GM06990 (cell line): ENCODE data around the gene ACSL1.

ENCODE experiments used
- DNase-seq: peaks from one replicate; pipeline ENCODE4 v3.0.0-alpha.2; 2011; ENCODE audit not compliant: insufficient read length; ENCODE audit errors: extremely low read depth
- H3K27me3 ChIP-seq: replicated peaks from 2 replicates; pipeline ENCODE4 v1.6.0; 2011; ENCODE audit warnings: low read length; ENCODE audit not compliant: control insufficient read depth, insufficient read depth
- H3K36me3 ChIP-seq: 2 replicates; pipeline ENCODE4 v1.5.1; 2011; ENCODE audit warnings: low read length; ENCODE audit not compliant: control insufficient read depth, insufficient read depth
- H3K4me3 ChIP-seq: replicated peaks from 2 replicates; pipeline ENCODE4 v1.5.1; 2011; ENCODE audit warnings: low read depth, mild to moderate bottlenecking, control low read depth, low read length
- CTCF ChIP-seq: IDR thresholded peaks from 2 replicates; pipeline ENCODE4 v1.5.1; 2011; ENCODE audit warnings: low read length, control low read depth, mild to moderate bottlenecking, inconsistent platforms; ENCODE audit not compliant: insufficient read depth, poor library complexity, severe bottlenecking

The ACSL1 gene

GRCh38 chr4:184822356-184822755, 3.4 kb downstream of the ACSL1 start:
- no peak overlapping the region for H3K4me3 ChIP-seq
- TF ChIP-seq CTCF, result no peak
- no peaks in the 10 kb centered on the region for H3K27me3 ChIP-seq
- no peak for DNase-seq
- no peaks in the 10 kb centered on the region for H3K36me3 ChIP-seq

DNA sequence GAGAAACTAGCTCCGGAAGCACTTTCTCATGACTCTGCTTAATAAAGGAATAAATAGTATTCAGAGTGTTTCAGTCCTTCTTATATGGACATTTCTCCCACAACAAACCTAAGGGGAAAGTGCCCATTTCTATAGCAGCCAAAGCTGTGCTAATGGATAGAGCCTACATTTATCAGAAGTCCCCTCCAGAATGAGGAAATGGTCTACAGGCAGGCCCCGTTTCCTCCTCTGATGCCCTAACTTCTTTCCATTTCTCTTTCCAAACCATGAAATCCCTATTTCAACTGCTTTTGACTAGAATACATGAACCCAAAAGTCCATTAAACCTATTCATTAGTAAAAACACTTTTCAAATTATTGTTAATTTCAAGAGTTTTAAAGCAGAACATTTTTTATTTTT, 4.5 kb downstream of the ACSL1 start:
- H3K36me3 ChIP-seq, result no peaks in the 10 kb centered on the region
- H3K27me3 ChIP-seq, result no peaks in the 10 kb centered on the region
- H3K4me3 ChIP-seq, result no peak overlapping the region
- no peak for TF ChIP-seq CTCF
- DNase-seq, result no peak

GRCh38 chr4:184819786-184820185, 6.0 kb downstream of the ACSL1 start:
- TF ChIP-seq CTCF, result no peak
- Histone ChIP-seq H3K36me3 (no peaks in the 10 kb centered on the region), H3K4me3 (no peak overlapping the region), H3K27me3 (no peaks in the 10 kb centered on the region)
- no peak for DNase-seq

GRCh38 chr4:184818216-184818564, 7.6 kb downstream of the ACSL1 start:
- no peaks in the 10 kb centered on the region for H3K27me3 ChIP-seq
- no peak for TF ChIP-seq CTCF
- peaks cover 3% of the 10 kb centered on the region for H3K36me3 ChIP-seq
- DNase-seq, result no peak
- H3K4me3 ChIP-seq, result peak overlapping the region; percentile 31

GRCh38 chr4:184817494-184818215, 8.1 kb downstream of the ACSL1 start:
- H3K4me3 ChIP-seq, result peak overlapping the region; percentile 21
- H3K27me3 ChIP-seq, result no peaks in the 10 kb centered on the region
- H3K36me3 ChIP-seq, result peaks cover 4% of the 10 kb centered on the region
- peak; percentile 45 for DNase-seq
- TF ChIP-seq CTCF, result no peak

DNA sequence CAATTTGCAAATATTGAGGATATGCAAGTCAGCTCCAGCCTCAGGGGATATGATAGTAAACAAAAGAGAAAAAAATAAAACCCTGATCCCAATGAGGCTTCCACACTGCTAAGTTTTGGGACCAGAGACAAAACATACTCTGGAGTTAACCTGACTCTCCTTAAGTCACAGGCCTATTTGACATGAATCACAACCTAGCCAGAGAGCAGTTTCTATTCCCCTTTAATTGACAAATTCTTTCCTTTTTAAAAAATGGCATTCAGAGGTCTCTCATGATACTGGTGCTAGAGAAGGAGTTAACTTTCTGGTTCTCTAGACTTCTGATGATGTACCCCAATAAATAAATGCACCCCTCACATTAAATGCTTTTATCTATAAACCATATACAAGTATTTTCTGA, 8.8 kb downstream of the ACSL1 start:
- Histone ChIP-seq H3K36me3 (peaks cover 4% of the 10 kb centered on the region), H3K27me3 (no peaks in the 10 kb centered on the region), H3K4me3 (no peak overlapping the region)
- no peak for TF ChIP-seq CTCF
- no peak for DNase-seq
